ACHN (cell line): ENCODE data around the gene CACNA1H.
"Not testable (repeated sequence)": the region's sequence is repeated elsewhere in the genome, so short reads cannot be mapped to it uniquely, and the experiment has no call there.

Experiments
- DNase-seq: peaks from one replicate; pipeline ENCODE4 v3.0.0-alpha.2; 2015
- in situ Hi-C: cut with HindIII; loops from 2 replicates; pipeline ENCODE4 v1.10.0; 2017; ENCODE audit warnings: low sequenced_read_pairs, low pct_ligation_motif_present, low pct_unique_long_range_greater_than_20kb

The CACNA1H gene

DNA sequence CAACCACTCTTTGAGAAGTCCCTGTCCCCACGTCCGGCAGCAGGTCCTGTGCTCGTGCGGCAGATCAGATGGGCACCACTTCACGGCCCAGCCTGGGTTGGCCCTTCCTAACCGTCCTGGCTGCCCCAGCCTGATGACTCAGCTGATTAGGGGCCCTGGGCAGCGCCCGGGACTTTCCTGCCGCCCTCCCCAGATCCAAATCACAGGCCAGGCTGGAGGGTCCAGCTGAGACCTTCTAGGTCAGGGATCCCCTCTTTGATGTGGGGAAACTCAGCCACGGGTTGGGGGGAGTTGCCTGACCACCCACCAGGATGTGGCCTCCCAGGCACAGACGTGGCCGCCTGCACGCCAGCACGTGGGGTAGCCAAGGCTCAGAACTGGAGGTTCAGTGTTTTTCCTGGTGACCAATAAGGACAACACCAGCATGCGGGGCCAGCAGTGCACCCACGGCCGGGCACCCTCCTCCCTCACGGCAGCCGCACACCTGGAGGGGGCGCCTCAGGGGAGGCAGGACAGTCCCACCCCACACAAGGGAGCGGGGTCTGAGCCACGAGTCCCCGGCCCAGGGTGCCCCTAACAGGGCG is 72.9 kb downstream of the CACNA1H start:
- in situ Hi-C loops, DNase-seq: not testable (repeated sequence)

DNA sequence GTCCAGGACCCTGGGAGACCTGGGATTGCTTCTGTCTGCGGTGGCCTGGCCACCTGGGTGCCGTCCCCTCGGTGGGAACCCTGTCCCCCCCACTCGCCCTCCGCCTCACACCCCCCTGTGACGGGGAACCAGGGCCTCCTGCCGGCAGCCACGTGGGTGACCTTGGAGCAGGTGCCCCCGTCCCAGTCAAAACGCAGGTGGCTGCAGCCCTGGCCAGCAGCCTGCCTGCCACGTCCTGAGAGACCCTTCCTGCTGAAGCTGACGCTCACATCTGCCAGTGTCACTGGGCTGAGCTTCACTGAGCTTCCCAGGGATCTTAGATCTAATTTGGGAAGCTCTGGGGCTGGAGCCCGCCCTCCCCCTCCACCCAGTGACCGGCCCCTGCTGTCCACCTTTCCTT is 73.8 kb downstream of the CACNA1H start:
- in situ Hi-C loops, DNase-seq: not testable (repeated sequence)

DNA sequence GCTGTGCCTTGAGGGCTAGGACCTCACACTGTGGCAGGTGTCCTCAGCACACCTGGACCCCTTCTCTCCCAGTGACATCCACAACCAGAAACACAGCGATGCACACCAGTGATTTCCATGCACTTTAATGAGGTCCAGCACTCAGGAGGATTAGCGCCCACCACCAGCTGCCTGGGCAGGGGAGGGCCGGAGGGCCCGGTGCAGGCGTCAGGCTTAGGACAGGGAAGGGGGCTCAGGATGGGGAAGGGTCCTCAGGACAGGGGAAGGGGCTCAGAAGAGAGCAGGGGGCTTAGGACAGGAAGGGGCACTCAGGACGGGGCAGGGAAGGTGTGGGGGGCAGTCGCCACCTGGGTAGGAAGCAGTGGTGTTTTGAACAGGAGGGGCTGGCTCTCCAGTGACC is 75.3 kb downstream of the CACNA1H start:
- DNase-seq, in situ Hi-C loops: not testable (repeated sequence)

DNA sequence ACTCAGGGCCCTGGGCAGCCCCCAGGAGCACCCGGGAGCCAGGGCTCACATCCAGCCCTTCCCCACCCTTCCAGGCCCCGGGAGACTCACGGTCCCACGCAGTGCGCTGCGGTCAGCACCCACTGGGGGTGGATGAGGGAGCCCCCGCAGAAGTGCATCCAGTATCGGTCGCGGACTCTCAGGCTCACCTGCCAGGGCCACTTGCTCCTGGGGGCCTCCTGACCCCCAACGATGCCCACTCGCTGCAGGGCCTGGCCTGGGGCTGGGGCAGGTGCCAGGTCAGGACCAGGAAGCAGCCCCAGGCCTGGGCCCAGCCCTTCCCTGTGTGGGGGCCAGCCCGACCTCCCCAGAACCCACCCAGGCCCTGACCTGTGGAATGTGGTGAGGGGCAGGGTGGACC is 76.6 kb downstream of the CACNA1H start:
- in situ Hi-C loops, DNase-seq: not testable (repeated sequence)

DNA sequence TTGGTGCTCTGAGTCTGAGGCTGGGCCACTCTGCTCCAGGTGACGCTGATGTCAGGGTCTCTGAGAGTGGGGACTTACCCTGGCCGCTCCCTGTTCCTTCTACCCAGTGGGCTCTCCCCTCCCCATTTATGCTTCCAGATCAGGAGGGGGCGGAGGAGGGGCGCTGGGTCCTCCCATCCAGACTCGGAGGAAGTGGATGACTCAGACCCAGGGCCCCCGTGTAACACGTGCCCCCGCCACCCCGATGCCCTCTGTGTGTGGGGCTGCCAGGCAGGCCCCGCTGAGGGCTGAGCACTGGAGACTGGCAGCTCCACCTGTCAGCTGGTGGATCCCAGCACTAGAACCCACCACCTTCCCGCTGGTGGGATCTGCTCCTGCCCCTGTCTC is 77.2 kb downstream of the CACNA1H start, which contains the start of gene TPSB2:
Gene TPSB2, minus strand, starts transcription at position 101 of the 387 bp plus-strand sequence. CDS start 233 bp downstream, outside the sequence.
- DNase-seq, in situ Hi-C loops: not testable (repeated sequence)

DNA sequence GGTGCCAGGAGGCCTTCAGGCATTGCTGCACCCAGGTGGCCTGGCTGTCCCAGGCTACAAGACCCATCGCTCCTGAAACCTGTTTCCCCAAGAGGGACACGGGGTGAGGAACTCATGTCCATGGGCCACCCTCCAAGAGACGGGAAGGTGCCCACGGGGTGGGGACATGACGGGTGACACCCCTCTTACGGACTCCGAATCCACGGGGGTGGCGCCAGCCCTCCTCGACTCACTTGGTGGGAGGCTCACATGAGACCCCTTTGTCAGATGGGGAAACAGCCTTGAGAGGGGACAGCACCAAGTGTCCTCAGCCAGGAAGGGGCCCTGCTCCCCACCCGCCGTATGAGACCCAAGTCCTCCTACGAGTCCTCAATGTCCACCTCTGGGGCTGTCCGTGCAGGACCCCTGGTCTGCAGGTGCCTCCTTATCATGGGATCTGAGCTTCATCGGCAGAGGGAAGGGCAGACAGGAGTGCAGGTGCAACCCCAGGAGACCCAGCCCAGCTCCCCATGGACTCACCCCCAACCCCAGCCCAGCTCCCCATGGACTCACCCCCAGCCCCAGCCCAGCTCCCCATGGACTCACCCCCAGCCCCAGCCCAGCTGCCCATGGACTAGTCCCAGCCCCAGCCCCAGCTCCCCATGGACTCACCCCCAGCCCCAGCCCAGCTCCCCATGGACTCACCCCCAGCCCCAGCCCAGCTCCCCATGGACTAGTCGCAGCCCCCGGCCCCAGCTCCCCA is 77.7 kb downstream of the CACNA1H start:
- in situ Hi-C loops, DNase-seq: not testable (repeated sequence)

DNA sequence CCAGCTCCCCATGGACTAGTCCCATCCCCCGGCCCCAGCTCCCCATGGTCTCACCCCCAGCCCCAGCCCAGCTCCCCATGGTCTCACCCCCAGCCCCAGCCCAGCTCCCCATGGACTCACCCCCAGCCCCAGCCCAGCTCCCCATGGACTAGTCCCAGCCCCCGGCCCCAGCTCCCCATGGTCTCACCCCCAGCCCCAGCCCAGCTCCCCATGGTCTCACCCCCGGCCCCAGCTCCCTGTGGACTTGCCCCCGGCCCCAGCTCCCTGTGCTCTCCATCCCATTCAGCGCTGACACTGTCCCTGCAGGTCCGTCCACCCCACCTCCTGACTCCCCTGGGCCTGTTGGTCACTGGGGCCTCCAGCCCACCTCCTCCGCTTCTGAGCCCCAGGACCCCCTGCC is 78.4 kb downstream of the CACNA1H start:
- in situ Hi-C loops, DNase-seq: not testable (repeated sequence)

DNA sequence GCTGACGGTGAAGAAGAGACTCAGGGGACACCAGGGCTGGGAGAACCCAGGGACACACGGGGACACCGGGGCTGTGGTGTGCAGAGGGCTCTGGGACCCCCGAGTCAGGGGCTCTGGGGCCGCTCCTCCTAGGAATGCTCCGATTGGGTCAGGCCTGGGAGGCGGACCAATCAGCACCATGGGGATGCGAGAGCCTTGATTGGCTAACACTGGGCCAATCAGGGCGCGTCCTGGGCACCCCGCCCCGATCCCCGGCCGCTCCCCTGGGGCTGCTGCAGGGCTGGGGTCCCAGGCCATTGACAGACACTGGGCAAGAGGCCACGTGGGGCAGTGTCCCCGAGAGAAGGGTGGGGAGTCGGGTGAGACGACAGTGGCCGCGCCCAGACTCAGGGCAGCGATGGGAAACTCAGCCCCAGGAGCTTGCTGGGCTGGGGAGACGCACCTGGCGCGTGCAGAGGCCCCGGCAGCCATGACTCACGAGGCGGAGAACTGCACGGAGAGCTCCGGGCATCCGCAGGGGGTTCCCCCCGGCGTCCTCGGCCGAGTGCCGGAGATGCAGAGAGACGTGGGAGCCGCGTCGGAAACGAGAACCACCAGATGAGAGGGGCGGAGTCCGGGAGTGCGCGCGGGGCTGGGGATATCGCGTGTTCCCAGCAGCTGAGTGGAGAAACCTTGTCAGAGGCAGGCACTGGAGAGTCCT is 79.3 kb downstream of the CACNA1H start:
- in situ Hi-C loops, DNase-seq: not testable (repeated sequence)

DNA sequence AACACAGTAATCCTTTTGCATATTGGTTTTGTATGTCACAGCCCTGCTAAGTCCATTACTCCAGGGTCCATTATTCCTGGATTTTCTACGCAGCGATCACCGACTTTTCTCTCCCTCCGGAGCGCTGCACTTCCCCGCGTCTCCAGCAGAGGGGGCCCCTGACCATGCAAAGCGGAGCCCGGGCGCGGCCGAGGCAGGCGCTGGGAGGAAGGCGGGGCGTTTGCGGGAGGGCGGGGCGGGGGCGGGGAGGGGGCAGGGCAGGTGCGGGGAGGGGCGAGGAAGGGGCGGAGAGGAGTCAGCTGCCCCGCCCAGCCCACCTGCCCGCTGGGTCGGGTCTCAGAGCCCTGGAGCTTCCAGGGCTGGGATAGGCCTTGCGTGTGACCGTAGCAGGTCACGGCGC is 83.8 kb downstream of the CACNA1H start:
- in situ Hi-C loops, DNase-seq: not testable (repeated sequence)

DNA sequence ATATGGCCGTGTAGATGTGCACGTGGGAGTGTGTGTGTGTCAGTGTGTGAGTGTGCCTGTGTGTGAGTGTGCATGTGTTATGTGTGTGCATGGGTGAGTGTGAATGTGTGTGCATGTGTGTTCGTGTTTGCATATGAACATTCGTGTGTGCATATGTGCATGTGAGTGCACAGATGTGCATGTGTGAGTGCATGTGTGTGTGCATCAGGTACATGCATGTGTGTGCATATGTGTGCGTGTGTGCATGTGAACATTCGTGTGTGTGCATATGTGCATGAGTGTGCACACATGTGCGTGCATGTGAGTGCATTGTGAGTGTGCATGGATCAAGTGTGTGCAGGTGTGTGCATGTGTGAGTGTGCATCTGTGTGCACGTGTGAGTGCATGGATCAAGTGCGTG is 85.1 kb downstream of the CACNA1H start:
- in situ Hi-C loops: no loop called here
- no peak for DNase-seq

DNA sequence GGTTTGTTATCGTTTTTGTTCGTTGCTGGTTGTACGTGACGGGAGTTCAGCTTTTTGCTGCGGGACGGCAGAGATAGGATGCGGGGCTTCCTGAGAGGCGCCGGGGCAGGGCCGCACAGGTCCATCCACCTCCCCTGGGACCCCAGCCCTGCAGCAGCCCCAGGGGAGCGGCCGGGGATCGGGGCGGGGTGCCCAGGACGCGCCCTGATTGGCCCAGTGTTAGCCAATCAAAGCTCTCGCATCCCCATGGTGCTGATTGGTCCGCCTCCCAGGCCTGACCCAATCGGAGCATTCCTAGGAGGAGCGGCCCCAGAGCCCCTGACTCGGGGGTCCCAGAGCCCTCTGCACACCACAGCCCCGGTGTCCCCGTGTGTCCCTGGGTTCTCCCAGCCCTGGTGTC is 86.0 kb downstream of the CACNA1H start:
- in situ Hi-C loops, DNase-seq: not testable (repeated sequence)

DNA sequence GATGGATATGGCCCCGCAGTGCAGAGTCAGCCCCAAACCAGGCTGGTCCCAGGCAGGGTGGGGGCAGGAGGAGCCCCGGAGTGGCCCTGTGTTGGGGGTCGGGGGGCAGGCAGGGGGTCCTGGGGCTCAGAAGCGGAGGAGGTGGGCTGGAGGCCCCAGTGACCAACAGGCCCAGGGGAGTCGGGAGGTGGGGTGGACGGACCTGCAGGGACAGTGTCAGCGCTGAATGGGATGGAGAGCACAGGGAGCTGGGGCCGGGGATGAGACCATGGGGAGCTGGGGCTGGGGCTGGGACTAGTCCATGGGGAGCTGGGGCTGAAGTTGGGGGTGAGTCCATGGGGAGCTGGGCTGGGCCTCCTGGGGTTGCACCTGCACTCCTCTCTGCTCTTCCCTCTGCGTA is 86.7 kb downstream of the CACNA1H start:
- in situ Hi-C loops, DNase-seq: not testable (repeated sequence)

DNA sequence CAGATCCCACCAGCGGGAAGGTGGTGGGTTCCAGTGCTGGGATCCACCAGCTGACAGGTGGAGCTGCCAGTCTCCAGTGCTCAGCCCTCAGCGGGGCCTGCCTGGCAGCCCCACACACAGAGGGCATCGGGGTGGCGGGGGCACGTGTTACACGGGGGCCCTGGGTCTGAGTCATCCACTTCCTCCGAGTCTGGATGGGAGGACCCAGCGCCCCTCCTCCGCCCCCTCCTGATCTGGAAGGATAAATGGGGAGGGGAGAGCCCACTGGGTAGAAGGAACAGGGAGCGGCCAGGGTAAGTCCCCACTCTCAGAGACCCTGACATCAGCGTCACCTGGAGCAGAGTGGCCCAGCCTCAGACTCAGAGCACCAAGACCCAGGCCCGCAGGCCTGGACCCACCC is 87.5 kb downstream of the CACNA1H start, which contains the start of gene TPSAB1:
Gene TPSAB1, plus strand, starts transcription at position 270 of the 400 bp plus-strand sequence. CDS start 234 bp downstream, outside the sequence.
- in situ Hi-C loops, DNase-seq: not testable (repeated sequence)

DNA sequence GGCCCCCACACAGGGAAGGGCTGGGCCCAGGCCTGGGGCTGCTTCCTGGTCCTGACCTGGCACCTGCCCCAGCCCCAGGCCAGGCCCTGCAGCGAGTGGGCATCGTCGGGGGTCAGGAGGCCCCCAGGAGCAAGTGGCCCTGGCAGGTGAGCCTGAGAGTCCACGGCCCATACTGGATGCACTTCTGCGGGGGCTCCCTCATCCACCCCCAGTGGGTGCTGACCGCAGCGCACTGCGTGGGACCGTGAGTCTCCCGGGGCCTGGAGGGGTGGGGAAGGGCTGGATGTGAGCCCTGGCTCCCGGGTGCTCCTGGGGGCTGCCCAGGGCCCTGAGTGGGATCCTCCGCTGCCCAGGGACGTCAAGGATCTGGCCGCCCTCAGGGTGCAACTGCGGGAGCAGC is 88.2 kb downstream of the CACNA1H start:
- DNase-seq, in situ Hi-C loops: not testable (repeated sequence)

DNA sequence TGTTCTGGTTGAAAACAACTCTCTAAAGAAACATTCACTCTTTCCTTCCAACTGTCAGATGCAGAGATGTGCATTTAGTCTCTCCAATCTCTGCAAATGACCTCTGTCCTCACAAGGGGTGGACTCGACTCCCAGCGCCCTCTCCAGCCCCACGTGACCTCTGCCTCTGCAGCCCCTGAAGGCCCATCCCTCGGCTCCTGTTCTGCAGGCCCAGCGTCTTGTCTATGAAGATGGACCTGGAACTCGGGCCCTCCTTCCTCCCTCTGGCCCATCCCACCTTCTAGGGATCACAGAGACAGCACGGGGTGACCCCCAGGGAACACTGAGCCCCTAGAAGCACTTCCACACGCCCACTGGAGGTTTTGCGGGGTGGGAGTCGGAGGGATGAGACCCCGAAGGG is 90.5 kb downstream of the CACNA1H start:
- DNase-seq, in situ Hi-C loops: not testable (repeated sequence)

DNA sequence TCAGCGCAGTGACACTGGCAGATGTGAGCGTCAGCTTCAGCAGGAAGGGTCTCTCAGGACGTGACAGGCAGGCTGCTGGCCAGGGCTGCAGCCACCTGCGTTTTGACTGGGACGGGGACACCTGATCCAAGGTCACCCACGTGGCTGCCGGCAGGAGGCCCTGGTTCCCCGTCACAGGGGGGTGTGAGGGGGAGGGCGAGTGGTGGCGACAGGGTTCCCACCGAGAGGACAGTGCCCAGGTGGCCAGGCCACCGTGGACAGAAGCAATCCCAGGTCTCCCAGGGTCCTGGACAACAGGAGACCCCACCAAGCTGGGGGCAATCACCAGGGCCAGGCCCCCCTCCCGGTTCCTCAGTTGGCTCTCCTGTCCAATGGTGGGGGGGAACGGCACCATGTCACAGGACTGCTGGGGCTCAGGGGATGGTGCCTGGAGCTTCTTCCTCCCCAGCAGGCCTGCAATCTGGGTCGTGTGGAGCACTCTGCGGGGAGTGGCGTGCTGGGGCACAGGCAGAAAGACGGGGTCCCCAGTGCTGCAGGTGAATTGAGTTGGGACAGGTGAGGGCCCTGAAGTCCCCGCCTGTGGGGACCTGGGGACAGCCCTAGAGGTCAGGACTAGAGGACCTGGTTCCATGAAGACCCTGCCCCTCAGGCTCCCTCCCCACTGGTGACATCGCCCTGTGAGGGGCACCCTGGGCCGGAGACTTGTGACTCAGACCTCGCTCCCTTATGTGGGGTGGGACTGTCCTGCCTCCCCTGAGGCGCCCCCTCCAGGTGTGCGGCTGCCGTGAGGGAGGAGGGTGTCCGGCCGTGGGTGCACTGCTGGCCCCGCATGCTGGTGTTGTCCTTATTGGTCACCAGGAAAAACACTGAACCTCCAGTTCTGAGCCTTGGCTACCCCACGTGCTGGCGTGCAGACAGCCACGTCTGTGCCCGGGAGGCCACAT is 91.3 kb downstream of the CACNA1H start:
- DNase-seq, in situ Hi-C loops: not testable (repeated sequence)

DNA sequence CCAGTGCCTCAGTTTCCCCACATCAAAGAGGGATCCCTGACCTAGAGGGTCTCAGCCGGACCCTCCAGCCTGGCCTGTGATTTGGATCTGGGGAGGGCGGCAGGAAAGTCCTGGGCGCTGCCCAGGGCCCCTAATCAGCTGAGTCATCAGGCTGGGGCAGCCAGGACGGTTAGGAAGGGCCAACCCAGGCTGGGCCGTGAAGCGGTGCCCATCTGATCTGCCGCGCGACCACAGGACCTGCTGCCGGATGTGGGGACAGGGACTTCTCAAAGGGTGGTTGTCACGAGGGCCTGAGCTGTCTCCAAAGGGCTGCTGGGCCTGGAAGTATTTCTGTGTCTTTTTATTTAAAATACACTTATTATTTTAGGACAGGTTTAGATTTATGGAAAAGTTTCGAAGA is 92.0 kb downstream of the CACNA1H start:
- no peak for DNase-seq
- in situ Hi-C loops: no loop called here

DNA sequence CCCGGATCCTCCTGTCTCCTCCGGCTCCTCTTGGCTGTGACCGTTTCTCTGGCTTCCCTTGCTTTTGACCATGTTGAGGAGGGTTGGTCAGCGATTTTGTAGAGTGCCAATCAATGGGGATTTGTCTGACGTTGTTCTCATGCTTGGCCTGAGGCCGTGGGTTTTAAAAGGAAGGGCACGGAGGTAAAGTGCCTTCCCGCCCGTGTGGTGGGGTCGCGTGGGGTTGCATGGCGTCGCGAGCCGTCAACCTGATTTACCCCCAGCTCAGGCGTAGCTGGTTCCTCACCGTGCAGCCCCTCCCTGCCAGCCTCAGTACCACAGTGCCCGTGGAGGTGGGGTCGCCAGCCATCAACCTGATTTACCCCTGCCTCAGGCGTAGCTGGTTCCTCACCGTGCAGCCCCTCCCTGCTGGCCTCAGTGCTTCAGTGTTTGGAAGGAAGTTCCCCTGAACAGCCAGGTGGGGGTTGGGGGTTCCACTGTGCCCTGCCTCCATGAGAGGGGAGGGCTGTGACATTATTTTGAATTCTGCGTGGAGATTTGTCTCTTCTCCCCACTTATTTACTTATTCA is 92.6 kb downstream of the CACNA1H start:
- in situ Hi-C loops: no loop called here

More for the DNA sequence above, 92.6 kb downstream of the CACNA1H start:
- no peak for DNase-seq
